GF-D8 (cell line): ENCODE data around the gene TTYH3.
A peak's percentile ranks its signal among the peaks of the same experiment; 100 is the strongest.
"Not testable (repeated sequence)": the region's sequence is repeated elsewhere in the genome, so short reads cannot be mapped to it uniquely, and the experiment has no call there.

Experiments
- DNase-seq: peaks from one replicate; lab custom pipeline; 2025; lab: John Stamatoyannopoulos, UW

The TTYH3 gene

DNA sequence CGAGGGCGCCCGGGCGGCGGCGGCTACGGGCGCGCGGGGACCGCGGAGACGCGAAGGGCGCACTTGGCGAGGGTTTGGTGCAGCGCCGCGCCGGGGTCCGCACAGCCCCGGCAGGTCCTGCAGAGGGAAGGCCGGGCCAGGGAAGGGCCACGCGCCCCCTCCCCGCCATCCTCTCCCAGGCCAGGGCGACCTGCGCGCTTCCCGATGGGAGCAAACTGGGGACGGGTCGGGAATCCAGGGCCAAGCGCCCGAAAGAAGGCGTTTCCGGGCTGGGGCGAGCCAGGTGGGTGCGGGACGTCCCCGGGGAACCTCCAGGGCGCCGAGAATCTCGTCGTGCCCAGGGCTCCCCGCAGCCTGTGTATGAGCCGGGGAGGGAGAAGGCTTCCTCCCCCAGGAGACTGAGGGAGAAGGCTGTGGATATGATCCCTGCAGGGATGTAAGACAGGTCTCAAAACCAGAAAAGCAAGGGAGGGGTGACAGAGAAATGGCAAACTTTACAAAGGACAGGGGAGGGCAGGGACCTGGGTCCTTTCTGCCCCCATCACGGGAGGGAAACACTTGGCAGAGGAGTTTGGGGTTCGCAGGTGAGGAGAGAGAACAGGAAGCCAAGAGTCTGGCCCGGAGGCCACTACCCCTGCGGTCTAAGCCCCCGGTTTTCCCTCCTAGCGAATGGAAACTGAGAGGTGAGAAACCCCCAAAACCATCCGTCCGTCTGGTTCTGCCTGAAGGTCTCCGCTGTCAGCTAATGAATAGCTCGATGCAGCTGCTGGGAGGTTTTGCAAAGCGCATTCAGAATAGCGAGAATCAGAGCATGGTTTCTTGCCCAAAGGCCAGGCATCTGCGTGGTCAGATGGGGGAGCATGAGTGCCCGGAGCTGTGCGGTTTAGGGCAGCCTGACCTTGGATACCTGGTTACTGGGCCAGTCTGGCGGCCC, 56.9 kb downstream of the TTYH3 start:
- DNase-seq = no peak

DNA sequence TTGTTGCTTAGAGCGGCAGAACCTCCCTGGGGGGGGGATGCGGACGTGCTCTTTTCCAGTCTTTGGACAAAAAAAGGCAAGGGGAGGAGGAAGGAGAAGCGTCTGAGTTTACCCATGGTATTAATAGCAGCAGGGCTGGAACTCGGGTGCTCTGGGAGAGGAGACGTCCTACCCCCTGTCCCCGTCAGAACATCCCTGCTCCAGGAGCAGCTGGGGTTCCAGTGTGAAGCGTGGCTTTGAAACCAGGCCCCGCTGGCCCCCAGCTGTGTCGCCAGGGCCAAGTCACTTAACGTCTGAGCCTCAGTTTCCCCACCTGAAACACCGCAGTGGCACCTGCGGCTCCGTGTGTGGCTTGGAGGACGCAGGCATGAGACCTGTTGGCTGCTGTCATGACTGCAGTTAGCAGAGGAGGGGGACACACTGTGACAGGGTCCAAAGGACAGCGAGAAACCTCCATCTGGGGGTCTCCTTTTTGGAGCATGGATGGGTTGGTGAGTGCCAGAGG, 57.6 kb downstream of the TTYH3 start:
- DNase-seq = no peak

DNA sequence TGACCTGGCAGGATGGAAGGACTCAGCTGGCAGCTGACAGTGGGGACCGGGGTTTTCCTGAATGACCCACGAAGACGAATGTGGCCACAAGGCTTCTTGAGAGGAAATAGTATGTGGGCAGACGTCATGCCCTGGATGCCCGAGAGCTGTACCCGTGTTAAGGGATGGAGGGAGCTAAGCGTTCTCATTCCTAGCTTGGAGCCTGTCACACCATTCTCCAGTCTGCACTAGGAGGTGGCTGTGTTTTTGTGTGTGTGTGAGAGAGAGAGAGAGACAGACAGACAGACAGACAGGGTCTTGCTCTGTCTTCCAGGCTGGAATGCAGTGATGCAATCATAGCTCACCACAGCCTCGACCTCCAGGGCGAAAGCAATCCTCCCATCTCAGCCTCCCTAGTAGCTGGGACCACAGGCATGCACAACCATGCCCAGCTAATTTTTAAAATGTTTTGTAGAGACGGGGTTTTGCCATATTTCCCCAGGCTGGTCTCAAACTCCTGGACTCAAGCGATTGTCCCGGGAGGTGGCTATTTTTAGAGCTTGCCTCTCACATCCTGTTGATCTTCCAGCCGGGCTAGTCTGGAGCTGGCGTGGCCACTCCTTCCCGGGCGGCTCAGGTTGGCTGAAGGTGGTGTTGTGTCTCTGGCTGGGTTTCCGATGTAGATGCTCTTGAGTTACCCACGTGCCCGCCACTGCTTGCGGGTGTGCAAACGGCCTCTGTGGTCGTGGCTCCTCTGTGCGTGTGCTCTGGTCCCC, 58.3 kb downstream of the TTYH3 start:
- DNase-seq = no peak

DNA sequence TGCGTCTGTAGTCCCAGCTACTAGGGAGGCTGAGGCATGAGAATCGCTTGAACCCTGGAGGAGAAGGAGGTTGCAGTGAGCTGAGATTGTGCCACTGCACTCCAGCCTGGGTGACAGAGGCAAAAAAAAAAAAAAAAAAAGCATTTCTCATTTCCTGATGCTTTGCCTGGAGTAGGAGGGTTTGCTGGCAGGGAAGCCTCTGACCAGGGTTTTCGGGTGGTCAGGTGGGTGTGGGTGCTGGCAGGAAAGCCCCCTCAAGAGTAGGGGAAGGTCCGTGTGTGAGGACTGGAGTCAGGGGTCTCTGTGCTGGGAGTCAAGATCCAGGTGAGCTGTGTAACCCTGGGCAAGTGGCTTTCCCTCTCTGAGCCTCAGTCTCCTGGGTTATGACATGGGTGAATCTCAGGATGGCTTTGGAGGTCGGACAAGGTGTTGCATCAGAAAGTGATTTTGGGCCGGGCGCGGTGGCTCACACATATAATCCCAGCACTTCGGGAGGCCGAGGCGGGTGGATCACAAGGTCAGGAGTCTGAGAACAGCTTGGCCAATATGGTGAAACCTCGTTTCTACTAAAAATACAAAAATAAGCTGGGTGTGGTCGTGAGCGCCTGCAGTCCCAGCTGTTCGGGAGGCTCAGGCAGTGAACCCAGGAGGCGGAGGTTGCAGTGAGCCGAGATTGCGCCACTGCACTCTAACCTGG, 59.4 kb downstream of the TTYH3 start:
- DNase-seq = no peak

DNA sequence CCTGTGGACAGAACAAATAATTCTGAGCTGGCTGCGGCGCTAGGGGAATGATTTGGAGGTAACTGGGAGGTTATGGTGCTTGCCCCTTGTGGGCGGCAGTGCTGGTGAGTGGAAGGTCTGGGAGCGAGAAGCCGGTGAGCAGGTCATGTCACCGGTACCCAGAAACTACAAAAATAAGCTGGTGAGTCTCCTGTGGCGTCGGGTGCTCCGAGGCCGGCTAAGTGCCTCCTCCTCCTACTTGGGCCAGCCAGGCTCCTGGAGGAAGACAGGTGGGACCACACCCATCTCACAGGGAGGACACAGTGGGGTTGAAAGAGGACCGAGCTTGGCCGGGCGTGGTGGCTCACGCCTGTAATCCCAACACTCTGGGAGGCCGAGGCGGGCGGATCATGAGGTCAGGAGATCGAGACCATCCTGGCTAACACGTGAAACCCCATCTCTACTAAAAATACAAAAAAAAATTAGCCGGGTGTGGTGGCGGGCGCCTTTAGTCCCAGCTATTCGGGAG, 60.2 kb downstream of the TTYH3 start:
- not testable (repeated sequence) for DNase-seq

DNA sequence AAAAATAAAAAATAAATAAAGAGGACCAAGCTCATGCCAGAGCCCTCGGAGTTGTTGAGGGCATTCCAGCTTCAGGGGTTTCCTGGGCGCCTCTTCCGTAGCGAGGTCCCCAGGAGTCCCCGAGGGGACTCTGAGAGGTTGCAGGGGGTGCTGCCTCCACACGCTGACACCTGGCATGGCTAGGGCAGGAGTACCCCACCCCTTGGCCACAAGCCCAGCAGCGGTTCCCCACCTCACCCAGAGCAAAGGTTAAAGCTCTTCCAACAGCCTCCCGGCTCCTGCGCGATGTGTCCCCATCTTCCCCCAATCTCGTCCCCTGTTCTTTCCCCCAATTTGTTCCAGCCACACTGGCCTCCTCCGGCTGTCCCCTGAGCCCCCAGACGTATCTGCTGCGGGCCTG, 60.8 kb downstream of the TTYH3 start:
- no peak for DNase-seq

DNA sequence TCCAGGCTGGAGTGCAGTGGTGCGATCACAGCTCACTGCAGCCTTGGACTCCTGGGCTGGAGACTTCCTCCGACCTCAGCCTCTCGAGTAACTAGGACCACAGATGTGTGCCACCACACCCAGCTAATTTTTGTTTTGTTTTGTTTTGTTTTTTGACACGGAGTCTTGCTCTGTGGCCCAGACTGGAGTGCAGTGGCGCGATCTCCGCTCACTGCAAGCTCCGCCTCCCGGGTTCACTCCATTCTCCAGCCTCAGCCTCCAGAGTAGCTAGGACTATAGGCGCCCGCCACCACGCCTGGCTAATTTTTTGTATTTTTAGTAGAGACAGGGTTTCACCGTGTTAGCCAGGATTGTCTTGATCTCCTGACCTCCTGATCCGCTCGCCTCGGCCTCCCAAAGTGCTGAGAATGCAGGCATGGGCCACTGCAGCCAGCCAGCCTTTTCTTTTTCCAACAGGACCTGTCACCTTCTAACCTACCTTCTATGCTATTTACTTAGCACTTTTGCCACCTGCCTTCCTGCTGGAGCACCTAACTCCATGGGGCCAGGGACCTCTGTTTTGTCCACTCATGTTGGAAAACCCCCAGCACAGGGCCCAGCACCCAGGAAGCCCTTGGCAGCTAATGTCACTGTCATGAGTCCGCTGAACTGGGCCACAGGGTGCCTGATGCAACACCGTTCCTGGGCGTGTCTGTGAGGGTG, 61.8 kb downstream of the TTYH3 start:
- DNase-seq = not testable (repeated sequence)

DNA sequence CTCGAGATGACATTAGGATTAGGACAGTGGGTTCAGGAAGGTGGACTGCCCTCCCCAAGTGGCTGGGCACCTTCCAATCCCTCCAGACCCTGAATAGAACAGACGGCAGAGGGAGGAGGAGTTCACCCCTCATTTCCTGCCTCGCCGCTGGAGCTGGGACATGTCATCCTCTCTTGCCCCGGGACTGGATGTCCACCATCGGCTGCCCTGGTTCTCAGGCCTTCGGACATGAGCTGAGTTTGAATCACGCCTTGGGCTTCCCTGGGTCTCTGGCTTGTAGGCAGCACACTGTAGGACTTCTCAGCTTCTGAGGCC, 62.3 kb downstream of the TTYH3 start:
- DNase-seq = not testable (repeated sequence)

DNA sequence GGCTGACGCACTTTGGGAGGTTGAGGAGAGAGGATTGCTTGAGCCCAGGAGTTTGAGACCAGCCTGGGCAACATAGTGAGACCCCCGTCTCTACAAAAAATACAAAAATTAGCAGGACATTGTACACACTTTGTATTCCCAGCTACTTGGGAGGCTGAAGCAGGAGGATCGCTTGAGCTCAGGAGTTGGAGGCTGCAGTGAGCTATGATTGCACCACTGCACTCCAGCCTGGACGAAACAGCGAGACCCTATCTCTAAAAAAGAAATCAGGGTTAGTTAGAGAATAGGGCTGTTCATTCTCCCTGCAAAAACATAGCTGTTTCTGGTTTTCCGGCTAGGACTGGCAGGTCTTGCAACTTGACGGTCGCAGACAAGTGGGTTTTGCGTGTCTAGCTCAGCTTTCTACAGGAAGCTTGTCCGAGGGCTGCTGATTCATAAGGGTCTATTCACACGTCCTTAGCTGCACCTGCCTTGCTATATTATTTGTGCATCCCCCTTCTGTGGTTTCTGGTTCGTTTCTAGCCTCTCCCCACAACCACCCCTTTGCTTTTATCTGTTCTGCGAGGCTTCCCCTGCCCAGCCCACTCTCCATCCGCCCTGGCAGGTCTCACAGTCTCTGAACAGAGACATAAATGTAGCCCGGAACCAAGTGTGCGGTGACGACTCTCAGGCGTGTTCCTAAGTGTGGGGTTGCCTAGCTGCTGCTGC, 66.9 kb downstream of the TTYH3 start:
- peak; percentile 55 for DNase-seq

DNA sequence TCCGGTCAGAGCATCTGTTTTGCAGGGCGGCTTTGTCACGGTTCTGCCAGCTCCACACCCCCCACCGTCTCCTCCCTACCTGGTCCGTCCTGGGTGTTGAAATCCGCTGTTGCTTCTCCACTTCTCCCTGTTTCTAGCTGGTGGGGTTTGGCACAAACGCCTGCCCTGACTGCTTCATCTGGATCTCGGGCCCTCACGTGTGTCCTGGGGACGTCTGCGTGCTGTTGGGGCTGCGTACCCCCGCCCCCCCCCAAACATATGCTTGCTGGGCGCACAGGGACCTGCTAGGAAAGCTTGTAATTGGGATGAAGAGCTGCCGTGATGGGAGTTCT, 67.5 kb downstream of the TTYH3 start:
- no peak for DNase-seq

DNA sequence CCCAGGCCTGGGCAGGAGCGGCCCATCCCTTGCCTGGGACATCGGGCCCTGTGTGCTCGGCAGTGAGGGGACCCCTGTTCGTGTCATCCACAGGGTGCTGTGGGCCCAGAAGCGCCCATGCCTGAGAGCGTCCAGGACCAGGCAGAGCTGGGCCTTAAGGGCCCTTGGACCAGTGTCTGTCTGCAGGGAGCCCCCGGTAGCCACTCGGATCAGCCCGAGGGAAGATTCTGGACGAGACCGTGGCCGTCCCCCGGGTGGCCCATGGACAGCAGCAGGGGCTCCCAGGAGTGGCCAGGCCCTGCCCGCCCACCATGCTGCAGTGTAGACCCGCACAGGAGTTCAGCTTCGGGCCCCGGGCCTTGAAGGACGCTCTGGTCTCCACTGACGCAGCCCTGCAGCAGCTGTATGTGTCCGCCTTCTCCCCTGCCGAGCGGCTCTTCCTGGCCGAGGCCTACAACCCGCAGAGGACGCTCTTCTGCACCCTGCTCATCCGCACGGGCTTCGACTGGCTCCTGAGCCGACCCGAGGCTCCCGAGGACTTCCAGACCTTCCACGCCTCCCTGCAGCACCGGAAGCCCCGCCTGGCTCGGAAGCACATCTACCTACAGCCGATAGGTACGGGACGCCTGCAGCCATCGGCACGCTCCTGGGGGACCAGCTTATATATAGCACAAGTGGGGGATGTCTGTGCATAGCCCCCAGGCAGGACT, 68.5 kb downstream of the TTYH3 start:
- DNase-seq = no peak

DNA sequence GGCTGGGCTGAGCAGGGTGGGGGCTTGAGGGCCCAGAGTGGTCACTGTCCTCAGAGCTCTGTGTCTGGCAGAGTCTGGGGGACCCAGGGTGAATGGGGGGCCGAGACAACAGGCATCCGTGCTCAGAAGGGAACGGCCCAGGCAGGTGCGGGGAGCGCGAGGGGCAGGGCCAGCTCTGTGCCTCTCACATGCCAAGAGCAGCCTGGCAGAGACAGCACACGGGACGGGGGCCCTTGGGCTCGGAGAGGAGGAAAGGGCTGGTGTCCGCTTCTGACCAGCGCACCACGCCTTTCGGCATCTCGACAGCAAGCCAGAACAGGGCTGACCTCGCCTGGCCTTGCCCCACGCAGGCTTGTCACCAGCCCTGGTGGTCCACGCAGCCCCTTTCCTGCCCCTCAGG, 69.6 kb downstream of the TTYH3 start:
- no peak for DNase-seq

DNA sequence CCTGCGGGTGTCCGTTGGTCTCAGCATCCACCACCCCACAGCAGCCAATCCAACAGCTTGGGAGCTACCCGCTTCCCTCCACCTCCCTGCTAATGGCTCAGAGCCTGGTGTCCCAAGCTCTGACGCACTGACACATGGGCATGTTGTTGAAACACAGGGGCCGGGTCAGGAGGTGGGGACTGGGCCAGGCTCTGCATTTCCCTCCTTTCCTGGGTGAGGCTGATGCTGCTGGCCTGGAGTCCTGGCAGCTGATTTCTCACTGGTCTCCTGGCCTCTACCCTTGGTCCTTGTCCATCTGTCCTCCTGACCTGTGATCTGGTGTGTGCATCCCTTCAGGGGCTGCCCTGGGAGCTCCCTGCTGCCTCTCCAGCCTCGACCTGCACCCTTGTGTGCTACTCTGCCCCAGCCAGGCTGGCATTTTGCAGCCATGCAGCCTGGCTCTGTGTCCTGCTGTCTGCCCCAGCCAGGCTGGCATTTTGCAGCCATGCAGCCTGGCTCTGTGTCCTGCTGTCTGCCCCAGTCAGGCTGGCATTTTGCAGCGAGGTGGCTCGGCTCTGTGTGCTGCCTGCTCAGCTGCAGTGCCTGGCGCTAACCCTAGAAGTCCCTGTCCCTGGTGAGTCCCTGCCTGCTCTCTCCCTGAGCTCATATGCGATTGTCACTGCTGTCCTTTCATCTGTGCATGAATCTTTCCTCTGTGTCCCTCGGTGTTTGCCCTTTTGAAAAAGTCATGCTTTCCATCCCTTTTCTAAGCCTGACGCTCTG, 70.2 kb downstream of the TTYH3 start:
- no peak for DNase-seq

DNA sequence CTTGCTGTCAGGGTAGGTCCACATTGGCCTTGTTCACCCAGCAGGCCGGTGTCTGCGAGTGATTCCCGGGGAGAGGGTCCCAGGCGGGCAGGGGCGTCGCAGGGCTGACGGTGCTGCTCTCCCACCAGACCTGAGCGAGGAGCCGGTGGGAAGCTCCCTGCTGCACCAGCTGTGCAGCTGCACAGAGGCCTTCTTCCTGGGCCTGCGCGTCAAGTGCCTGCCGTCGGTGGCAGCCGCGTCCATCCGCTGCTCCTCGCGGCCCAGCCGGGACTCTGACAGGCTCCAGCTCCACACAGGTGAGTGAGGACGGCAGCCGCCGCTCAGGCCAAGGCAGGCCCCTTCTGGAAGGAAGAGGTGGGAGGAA, 70.8 kb downstream of the TTYH3 start:
- no peak for DNase-seq

DNA sequence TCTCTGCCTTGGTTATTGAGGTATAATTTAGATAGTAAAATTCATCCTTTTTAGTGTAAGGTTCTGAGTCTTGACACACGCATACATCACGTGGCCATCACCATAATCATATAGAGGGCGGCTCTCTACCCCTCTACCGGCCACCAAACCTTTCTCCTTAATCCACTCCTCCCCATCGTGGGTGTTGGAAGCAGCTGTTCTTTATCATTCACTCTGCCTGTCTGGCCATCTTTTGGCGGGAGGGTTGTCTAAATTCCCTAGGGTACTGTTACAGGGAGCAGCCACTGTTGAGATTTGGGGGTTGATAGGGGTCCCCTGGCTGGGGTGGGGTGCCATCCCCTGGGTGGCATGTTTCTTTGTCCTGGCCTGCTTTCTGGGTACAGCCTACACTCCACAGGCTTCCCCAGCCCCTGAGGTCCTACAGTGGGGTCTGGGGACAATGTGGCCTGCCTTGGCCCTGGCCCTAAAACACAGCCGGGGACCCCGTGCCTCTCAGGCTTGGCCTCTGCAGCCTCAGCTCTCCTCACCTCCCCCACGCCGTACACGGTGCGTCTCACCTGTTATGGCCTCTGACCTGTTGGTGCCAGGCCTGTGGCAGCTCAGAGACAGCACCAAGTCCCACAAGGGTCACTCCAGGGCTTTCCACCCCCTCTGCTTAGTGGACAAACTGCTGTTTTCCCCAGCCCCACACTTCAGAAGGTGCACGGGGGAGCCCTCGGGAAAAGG, 73.7 kb downstream of the TTYH3 start:
- DNase-seq = no peak

DNA sequence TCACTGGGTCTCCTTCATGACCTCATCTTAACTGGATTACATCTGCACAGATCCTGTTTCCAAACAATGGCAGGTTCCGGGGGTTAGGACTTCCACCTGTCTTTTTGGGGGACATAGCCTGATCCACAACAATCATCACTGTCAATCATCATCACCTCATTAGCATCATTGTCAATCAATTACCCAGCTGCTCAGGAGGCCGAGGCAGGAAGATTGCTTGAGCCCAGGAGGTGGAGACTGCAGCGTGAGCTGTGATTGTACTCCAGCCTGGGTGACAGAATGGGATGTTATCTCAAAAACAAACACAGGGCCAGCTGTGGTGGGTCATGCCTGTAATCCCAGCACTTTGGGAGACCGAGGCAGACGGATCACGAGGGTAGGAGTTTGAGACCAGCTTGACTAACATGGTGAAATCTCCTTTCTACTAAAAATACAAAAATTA, 74.9 kb downstream of the TTYH3 start:
- no peak for DNase-seq

DNA sequence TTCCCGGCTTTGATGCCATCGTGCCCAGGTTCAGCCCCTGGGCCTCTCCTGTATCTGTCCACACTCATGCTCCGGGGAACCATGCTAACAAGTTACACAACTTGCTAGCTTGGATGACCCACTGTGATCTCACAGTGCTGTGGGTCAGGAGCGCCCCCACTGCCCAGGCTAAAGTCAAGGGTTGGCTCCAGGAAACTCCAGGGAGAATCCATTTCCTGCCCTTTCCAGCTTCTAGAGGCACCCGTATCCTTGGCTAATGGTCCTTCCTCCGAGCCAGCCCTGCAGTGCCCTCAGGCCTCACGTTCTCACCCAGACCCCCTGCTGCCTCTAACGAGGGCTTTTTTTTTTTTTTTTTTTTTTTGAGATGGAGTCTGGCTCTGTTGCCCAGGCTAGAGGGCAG, 75.7 kb downstream of the TTYH3 start:
- no peak for DNase-seq

DNA sequence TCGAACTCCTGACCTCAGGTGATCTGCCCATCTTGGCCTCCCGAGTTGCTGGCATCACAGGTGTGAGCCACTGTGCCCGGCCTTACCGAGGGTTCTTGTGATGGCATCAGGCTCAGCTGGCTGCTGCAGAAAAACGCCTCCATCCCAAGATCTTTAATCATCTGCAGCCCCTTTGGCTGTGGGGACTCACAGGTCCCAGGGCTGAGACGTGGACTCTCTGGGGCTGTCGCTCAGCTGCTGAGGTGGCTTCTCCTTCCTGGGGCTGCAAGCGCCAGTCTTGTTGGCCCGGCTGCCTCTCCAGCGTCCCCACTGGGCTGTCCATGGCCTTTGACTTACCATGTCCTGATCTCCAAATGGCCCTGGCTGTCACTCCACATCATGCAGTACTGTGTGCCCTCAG, 76.3 kb downstream of the TTYH3 start:
- DNase-seq = no peak
